Activated gamma-delta T cell treated with Interleukin-2 at 50 U/mL for 16 hours (primary cell): ENCODE measurements around the gene SLC16A4.
A peak's percentile ranks its signal among the peaks of the same experiment; 100 is the strongest.
"Not testable (repeated sequence)": the region's sequence is repeated elsewhere in the genome, so short reads cannot be mapped to it uniquely, and the experiment has no call there.

Experiments used
- DNase-seq: peaks from one replicate; pipeline ENCODE4 v3.0.0-alpha.2; 2020

The SLC16A4 gene

GRCh38 chr1:110390692-110391245, at the start of gene SLC16A4:
SLC16A4 (minus strand) TSS chr1:110391026; CDS start chr1:110389323, 1,703 bp downstream.
- no peak for DNase-seq

- DNase-seq = not testable (repeated sequence)
These were observed 49.0 kb upstream of the SLC16A4 start for GRCh38 chr1:110439873-110440272.

DNA sequence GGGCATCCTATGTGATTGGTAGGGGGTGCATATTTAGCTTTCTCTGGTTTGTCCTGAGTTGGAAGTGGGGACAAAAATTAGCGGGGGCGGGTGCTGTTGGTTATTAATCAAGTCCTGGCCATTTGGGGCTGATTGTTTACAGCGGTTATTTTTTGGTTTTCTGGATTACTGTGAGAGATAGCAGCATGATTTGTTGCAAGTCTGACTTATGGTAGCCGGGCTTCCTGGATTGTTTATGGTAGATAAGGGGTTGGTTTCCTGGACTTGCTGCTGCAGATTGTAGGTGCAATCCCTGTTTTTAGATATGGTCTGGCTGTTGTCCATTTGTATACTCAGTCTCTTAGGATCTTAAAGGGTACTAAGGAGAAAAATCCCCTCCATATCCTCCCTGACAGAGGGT, 48.1 kb upstream of the SLC16A4 start:
- no peak for DNase-seq

DNA sequence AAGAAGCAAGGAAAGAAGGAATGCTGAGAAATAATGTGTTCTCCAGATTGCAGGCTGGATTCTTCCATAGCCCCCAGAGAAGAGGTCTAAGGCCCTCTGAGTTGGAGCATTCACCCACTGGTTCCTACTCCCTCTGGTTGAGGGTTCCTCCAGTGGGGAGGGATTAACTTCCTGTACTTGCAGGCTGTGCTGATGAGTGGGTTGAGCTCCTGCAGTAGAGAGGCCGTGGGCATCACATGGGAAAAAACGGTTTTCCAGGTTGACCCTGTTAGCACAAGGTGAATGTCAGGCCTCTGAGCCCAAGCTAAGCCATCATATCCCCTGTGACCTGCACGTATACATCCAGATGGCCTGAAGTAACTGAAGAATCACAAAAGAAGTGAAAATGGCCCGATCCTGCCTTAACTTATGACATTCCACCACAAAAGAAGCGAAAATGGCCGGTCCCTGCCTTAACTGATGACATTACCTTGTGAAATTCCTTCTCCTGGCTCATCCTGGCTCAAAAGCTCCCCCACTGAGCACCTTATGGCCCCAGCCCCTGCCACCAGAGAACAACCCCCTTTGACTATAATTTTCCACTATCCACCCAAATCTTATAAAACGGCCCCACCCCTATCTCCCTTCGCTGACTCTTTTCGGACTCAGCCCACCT, 46.9 kb upstream of the SLC16A4 start:
- DNase-seq = not testable (repeated sequence)

GRCh38 chr1:110436635-110437034, 45.8 kb upstream of the SLC16A4 start:
- DNase-seq = no peak

DNA sequence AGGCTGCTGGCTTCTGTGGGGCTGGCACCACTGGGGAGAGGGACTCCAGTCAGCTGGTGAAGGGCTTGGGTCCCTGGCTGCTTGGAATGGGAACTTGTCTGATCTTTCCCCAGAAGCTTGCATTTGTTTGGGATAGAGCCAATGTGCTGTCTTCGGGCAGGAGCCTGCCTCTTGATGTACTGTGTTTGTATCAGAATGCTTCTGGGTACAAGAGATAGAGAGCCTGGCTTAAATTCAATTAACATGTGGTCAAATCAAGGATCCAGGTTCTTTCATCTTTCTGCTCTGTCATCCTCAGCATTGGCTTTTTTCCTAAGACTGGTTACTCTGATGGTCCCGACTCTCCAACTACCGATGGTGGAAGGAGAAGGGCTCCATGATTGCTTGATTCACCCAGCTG, 44.1 kb upstream of the SLC16A4 start:
- DNase-seq = no peak

- no peak for DNase-seq
These were observed 43.0 kb upstream of the SLC16A4 start for GRCh38 chr1:110433803-110434202.

GRCh38 chr1:110433213-110433612, 42.4 kb upstream of the SLC16A4 start:
- DNase-seq = no peak

GRCh38 chr1:110430901-110431300, 40.1 kb upstream of the SLC16A4 start:
- DNase-seq = no peak

GRCh38 chr1:110430366-110430765, 39.5 kb upstream of the SLC16A4 start:
- no peak for DNase-seq

DNA sequence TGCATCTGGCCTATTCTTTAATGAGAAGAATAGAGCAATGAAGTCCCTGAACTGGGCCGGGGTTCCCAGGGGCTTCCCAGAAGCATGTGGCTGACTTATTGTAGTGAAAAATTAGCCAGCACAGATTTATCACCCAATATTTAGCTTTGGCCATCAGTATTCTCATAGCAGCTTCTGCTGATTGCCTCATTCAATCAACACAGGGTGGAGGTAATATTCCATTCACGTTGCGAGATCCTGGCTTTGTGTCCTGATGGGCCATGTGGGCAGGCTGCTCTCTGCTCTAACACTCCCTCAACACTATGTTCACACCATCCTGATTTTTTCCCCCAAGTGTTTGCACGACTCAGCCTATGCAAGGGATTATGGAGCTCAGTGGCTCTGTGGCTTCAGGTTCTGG, 38.1 kb upstream of the SLC16A4 start:
- no peak for DNase-seq

GRCh38 chr1:110426854-110427253, 36.0 kb upstream of the SLC16A4 start:
- no peak for DNase-seq

DNA sequence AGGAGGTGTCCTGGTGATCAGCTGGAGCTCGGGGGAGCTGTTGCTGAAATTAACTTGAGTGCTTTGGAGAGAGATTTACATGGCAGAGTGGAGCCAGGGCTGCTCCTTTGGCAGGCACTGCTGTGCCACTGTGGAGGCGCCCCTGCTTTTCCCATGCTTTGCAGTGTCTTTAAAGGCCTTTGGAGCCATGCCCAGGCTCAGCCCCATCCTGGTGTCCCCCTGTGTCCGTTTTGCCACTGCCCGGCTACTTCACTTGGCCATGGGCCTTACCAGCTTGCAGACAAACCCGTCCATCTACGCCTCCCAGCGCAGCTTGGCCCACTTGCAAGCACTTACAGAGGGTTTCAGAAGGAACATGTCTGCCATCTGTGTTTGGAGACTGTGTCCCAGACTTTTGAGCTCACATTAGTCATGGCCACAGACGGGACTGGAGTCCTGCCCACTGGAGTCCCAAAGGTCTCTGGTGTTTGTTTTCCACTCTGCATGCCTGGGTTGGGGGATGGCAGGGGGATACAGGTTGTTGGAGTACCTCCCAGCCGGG, 34.9 kb upstream of the SLC16A4 start:
- no peak for DNase-seq

GRCh38 chr1:110424699-110425611, 34.1 kb upstream of the SLC16A4 start:
- no peak for DNase-seq

GRCh38 chr1:110420874-110421793, 30.3 kb upstream of the SLC16A4 start:
- DNase-seq = no peak

GRCh38 chr1:110420023-110420662, 29.3 kb upstream of the SLC16A4 start:
- DNase-seq = no peak

DNA sequence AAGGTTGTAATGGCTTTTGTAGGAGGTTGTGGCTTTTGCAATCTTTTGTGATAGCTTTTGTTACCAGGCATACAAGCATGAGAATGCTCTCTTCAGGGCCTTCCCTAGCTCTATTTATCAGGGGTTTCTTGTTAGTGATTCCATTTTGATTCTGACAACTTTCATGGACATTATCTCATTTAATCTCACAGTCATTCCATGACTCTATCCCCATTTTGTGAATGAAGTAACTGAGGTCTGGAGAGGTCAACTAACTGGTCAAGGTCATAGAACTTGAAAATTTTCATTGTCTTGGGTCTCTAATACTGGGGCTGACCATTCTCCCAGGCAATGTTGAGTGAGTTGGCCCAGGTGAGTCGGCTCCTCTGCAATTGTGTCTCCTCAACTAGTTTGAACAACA, 27.9 kb upstream of the SLC16A4 start:
- no peak for DNase-seq

GRCh38 chr1:110413045-110413444, 22.2 kb upstream of the SLC16A4 start:
- DNase-seq = not testable (repeated sequence)

DNA sequence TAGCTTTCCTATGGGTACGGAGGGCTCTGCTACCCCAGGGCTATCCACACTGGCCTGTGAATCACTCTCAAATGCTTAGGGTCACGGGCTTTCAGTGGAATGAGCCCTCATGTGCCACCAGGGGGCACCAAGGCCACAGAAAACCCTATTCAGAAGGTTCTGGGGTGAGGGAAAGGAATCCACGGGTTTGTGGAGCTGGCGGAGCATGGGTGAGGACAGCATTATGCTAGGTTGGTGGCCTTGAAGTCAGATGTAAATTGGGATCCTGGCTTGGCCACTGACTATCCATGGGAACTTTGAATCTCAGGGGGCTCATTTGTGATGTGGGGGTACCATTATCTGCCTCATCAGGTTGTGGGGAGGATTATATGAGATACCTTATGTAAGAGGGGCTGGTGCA, 21.8 kb upstream of the SLC16A4 start:
- peak; percentile 52 for DNase-seq

DNA sequence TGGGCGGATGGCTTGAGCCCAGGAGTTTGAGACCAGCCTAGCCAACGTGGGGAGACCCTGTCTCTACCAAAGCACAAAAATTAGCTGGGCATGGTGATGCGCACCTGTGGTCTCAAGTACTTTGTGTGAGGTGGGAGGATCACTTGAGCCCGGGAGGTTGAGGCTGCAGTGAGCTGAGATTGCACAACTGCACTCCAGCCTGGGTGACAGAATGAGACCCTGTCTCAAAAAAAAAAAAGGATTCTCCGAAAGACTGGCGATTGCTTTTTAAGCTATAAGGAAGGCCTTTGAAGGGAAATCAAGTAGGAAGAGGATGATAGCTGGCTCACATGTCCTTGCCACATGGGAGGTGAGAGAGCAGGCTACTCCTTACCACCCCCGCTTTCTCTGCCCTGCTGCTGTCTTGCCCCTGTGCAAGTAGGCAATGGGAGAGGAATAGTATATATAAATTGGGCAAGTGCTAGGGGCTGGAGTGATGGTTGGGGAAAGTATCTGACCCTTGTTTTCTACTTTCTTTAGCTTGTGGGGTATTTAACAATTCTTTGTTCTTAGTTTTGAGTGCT, 20.4 kb upstream of the SLC16A4 start:
- no peak for DNase-seq

DNA sequence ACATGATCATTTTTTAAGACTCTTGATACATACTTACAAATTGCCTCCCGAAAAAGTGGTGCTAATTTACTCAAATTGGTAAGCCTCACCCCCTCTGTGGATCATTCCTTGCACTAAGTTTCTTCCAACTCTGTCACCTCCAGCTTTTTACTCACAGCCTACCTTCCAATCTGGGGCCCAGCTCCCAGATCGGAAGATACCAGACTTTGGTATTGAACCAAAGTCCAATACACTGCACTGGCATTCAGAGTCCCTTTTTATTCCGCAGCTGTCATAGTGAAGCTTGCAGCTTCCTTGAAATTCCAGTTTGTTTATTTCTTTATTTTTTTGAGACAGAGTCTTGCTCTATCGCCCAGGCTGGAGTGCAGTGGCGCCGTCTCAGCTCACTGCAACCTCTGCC, 18.5 kb upstream of the SLC16A4 start:
- no peak for DNase-seq

DNA sequence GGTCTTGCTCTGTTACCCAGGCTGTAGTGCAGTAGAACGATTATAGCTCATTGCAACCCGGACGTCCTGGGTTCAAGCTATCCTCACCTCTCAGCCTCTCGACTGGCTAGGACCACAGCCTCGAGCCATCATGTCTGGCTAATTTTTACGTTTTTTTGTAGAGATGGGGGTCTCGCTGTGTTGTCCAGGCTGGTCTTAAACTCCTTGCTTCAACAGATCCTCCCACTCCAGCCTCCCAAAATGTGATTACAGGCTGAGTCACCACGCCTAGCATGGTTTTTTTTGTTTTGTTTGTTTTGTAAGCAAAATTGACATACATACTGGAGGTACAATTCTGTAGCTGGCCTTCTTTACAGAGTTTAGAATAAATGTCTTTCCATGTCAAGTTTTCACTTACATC, 17.7 kb upstream of the SLC16A4 start:
- no peak for DNase-seq
